Activated naive CD4-positive, alpha-beta T cell treated with anti-CD3 and anti-CD28 coated beads, Interleukin-2, amount 10 ng/mL, durations not matched to agents 7 days and 5 days (primary cell): ENCODE data around the gene SLC13A4.
"Not testable (repeated sequence)": the region's sequence is repeated elsewhere in the genome, so short reads cannot be mapped to it uniquely, and the experiment has no call there.

ENCODE experiments used
- CTCF ChIA-PET: fragments of 350-600 bp; sonication (Branson Sonifier 250); formaldehyde crosslinking; loops from one replicate; lab custom pipeline; 2021; ENCODE audit warnings: antibody characterized with exemption; lab: Charles Lee
- DNase-seq: peaks from one replicate; pipeline ENCODE4 v3.0.0-alpha.2; 2020
- H3K27ac Mint-ChIP-seq: one replicate; pipeline ENCODE4 v1.8.0; 2021; ENCODE audit warnings: mild to moderate bottlenecking, moderate library complexity, mixed read lengths
- H3K27me3 Mint-ChIP-seq: one replicate; pipeline ENCODE4 v1.8.0; 2021; ENCODE audit warnings: mild to moderate bottlenecking, mixed read lengths
- H3K36me3 Mint-ChIP-seq: one replicate; pipeline ENCODE4 v1.8.0; 2021; ENCODE audit warnings: mixed read lengths
- H3K4me1 Mint-ChIP-seq: one replicate; pipeline ENCODE4 v1.8.0; 2021; ENCODE audit warnings: mixed read lengths
- H3K4me3 Mint-ChIP-seq: one replicate; pipeline ENCODE4 v1.8.0; 2021; ENCODE audit warnings: mild to moderate bottlenecking, moderate library complexity, mixed read lengths
- H3K9me3 Mint-ChIP-seq: one replicate; pipeline ENCODE4 v1.8.0; 2021; ENCODE audit warnings: mixed read lengths

Gene SLC13A4

DNA sequence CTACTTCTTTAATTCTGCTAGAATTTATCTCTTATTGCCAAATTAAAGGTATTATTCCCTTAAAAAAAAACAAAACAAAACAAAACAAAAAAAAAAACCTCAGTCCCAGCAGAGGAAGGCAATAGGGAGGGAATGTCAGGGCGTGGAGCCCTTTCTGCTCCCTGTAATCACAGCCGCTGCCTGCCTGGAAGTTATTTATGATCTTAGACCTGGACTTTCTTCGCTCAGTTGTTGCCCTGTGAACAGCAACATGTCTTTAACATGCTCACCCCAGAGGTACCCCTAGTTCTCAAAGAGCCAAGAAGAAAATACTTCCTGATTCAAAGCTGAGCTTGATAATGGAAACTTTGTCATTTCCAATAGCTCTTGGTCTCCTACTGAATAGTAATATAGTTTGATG is 12.9 kb upstream of the SLC13A4 start:
- CTCF ChIA-PET: interaction anchor here (1.2 kb wide), 1 partner anchor 94 kb away, joined by 3 read pairs; no protein-coding TSS in a partner anchor
- Mint-ChIP-seq H3K4me3 (no peak overlapping the region), H3K9me3 (no peaks in the 10 kb centered on the region), H3K27me3 (peaks cover 19% of the 10 kb centered on the region), H3K27ac (no peak overlapping the region), H3K36me3 (no peaks in the 10 kb centered on the region), H3K4me1 (no peaks in the 10 kb centered on the region)
- no peak for DNase-seq

DNA sequence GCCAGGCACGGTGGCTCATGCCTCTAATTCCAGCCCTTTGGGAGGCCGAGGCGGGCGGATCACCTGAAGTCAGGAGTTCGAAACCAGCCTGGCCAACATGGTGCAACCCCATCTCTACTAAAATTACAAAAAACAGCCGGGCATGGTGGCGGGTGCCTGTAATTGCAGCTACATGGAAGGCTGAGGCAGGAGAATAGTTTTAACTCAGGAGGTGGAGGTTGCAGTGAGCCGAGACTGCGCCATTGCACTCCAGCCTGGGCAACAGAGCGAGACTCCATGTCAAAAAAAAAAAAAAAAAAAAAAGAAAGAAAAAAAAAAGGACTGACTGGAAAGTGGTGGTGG is 9.3 kb upstream of the SLC13A4 start:
- H3K36me3 Mint-ChIP-seq, DNase-seq, H3K27ac Mint-ChIP-seq, H3K4me1 Mint-ChIP-seq, CTCF ChIA-PET, H3K9me3 Mint-ChIP-seq, H3K4me3 Mint-ChIP-seq: not testable (repeated sequence)
- peaks cover 14% of the 10 kb centered on the region for H3K27me3 Mint-ChIP-seq

DNA sequence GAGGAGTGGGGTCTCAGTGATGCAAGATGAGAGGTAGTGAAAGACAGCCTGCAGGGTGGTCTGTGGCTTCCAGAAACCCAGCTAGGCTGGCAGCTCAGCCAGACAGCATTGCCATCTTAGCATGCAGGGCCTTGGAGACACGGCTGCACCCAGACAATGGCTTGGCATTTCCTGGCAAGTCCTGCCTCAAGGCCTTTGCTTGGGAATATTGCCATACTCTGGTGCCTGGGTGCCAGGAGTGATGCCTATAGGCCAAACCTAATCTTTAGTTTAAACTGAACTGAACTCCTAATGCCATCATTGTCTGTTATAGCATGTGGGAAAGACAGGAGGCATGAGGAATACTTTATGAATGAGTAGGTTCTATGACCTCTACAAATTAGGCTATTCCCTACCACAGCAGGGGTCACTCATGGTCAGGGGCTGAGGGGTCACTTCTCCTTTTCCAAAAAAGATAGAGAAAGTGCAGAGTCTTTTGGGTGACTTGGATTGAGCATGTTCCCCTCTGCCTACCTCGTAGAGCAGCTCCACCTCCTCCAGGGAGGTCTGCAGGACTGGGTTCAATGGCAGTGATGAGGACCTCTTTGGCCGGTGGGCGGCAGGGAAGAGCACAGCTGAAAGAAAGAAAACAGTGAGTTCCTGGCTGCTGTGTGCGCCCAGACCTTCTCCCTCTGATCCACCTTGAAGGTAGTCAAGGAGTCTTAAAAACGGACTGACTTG is 8.8 kb upstream of the SLC13A4 start:
- Mint-ChIP-seq H3K4me3 (no peak overlapping the region), H3K27me3 (peaks cover 9% of the 10 kb centered on the region), H3K9me3 (no peaks in the 10 kb centered on the region), H3K27ac (no peak overlapping the region), H3K36me3 (no peaks in the 10 kb centered on the region), H3K4me1 (no peaks in the 10 kb centered on the region)
- CTCF ChIA-PET: no interaction called here
- DNase-seq: no peak

DNA sequence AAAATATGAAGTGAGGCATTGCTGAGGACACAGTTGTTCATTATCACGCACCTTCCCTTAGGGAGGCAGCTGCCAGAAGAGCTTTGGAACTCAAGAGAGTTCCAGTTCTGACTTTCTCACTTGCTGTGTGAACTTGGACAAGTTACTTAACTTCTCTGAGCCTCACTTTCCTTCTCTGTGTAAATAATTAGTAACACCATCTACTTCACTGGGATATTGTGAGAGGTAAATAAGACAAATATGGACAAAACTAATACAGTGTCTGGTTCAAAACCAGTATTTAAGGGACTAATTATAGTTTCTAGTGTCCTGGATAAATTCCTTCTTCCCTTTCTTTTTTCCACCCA is 6.3 kb upstream of the SLC13A4 start:
- Mint-ChIP-seq H3K4me3 (no peak overlapping the region), H3K36me3 (no peaks in the 10 kb centered on the region), H3K4me1 (no peaks in the 10 kb centered on the region), H3K27ac (no peak overlapping the region), H3K27me3 (peaks cover 5% of the 10 kb centered on the region), H3K9me3 (no peaks in the 10 kb centered on the region)
- DNase-seq: no peak
- CTCF ChIA-PET: no interaction called here

DNA sequence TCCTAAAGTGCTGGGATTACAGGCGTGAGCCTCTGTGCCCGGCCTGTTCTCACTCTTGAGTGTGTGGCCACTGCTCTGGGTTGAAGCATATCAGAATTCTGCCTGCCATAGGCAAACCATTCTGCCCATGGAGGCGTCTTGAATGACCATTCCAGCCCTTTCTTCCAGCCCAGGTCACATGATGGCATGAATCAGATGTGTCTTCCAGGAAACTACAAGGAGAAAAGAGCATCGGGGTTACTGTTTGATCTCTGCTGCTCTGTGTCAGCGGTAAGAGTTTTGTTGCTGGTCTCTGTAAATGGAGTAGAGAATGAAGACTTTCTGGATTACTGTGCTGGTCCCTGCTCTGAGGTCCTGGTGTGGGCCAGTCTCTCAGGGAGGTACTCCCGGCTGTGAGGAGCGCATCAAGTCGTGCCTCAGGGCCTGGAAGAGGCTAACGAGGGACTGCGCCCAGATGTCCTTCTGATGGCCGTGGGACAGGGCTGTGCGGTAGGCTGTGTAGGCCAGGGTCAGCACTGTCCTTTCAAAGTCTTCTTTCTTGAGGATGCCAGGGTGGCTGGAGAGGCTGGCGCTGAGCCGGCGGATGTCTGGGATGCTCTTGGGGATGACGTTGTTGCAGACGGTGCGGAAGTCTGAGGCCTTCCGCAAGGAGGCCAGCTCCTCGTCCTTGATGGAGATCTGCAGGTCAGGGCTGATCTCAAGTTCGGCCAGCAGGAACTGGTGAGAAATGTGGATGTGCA is 5.8 kb upstream of the SLC13A4 start:
- CTCF ChIA-PET: no interaction called here
- no peaks in the 10 kb centered on the region for H3K4me1 Mint-ChIP-seq
- H3K27me3 Mint-ChIP-seq: peaks cover 7% of the 10 kb centered on the region
- no peaks in the 10 kb centered on the region for H3K36me3 Mint-ChIP-seq
- H3K9me3 Mint-ChIP-seq: no peaks in the 10 kb centered on the region
- H3K27ac Mint-ChIP-seq: no peak overlapping the region
- no peak for DNase-seq
- no peak overlapping the region for H3K4me3 Mint-ChIP-seq

DNA sequence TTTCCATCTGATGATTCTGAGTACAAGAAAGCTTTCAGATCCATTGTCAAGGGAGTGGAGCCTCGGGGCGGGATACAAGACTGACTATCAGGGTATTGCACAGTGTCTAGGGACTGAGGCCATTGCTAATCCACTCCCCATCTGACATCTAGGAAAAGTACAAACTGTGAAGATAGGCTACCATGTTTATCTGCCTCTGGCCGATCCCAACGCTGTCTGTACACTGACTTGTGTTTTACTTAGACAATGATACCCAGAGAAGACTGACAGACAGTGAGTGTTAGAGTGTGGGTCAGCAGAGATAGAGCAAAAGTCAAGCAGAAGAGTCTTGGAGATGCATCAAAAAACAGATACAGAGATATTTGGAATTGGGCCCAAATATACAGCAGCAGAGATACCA is 3.1 kb upstream of the SLC13A4 start:
- Mint-ChIP-seq H3K9me3 (no peaks in the 10 kb centered on the region), H3K36me3 (no peaks in the 10 kb centered on the region), H3K4me3 (no peak overlapping the region), H3K4me1 (no peaks in the 10 kb centered on the region), H3K27ac (no peak overlapping the region), H3K27me3 (peaks cover 23% of the 10 kb centered on the region)
- CTCF ChIA-PET: interaction anchor here (0.6 kb wide), 1 partner anchor 9 kb away, joined by 3 read pairs; no protein-coding TSS in a partner anchor
- no peak for DNase-seq

DNA sequence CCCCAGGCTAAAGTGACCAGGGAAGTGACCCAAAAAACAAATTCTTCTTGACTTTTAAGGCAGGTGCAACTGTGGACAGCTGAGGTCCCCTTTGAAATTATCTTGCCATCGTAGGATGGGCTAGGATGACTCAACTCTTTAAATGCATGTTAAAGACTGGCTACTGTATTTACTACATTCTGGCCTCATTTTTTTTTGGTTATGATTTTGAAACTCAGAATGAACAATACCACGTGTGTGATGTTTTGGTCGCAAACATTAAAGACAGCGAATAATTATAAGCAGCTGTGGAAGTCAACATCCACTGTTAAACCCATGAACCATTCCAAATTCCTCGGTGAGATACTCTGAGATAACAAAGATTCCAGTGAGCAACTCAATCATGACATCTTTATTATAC is 1.2 kb upstream of the SLC13A4 start:
- no peaks in the 10 kb centered on the region for H3K4me1 Mint-ChIP-seq
- CTCF ChIA-PET: no interaction called here
- H3K4me3 Mint-ChIP-seq: no peak overlapping the region
- peaks cover 24% of the 10 kb centered on the region for H3K27me3 Mint-ChIP-seq
- H3K27ac Mint-ChIP-seq: no peak overlapping the region
- H3K9me3 Mint-ChIP-seq: no peaks in the 10 kb centered on the region
- H3K36me3 Mint-ChIP-seq: no peaks in the 10 kb centered on the region
- DNase-seq: no peak

DNA sequence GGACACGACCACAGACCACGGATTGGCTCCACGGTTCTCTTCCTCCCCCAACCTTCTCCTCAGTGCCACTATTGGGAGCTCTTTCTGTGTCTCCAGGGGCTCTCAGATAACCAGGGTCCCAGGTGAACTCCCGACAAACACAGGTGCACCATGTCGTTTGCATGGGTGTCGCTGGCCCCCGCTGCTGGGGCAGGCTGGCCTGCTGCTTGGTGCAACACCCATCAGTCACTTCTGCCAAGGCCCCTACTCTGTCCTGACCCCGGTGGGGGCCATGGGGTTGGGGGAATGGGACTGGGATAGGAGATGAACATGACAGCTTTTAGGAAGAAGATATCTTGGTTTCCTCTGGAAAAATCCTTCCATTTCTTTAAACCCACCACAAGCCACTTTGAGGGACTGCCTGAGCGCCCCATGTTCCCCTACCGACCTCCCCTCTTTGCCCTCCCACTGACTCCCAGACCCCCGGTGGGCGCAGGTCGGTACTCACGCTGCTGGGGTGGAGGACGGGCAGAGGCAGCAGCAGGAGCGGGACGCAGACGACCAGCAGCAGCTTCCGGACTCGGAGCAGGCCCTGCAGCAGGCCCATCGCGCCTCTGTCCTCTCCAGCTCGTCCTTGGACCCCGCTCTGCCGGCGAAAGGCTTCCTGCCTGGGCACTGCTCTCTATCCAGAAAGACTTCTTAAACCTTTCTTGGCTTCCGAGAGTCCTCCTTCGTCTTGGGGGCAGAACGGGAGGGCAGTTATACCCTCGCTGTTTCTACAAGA is 894 bp downstream of the SLC13A4 start:
- Mint-ChIP-seq H3K27ac (no peak overlapping the region), H3K9me3 (no peaks in the 10 kb centered on the region), H3K4me1 (no peaks in the 10 kb centered on the region), H3K27me3 (peaks cover 27% of the 10 kb centered on the region), H3K4me3 (no peak overlapping the region), H3K36me3 (no peaks in the 10 kb centered on the region)
- CTCF ChIA-PET: no interaction called here
- DNase-seq: no peak

DNA sequence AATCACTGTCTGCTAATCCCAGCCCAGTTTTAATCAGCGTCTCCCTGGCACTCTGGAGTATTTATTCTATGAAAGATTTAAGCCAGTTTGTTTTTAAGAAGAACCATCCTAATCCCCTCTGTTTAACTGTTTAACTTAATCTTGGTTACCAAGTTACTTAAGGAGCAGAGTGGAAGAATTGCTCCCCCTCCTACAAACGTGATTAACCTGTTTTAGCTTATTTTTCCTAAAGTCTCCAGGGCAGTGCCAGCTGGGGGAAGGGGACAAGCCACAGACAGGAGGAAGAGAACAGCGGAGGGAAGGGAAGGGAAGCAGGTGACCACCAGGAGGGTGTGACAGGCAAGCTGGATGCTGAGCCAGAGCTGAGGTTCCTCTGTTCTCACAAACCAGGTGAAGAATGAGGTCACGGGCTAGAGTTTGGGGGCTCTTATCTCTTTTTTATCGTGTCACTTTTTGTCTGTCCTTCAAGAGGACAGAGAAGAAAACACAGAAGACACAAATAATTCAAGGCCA is 1.7 kb downstream of the SLC13A4 start:
- CTCF ChIA-PET: no interaction called here
- Mint-ChIP-seq H3K36me3 (no peaks in the 10 kb centered on the region), H3K27ac (no peak overlapping the region), H3K9me3 (no peaks in the 10 kb centered on the region), H3K4me1 (no peaks in the 10 kb centered on the region), H3K27me3 (peaks cover 29% of the 10 kb centered on the region), H3K4me3 (no peak overlapping the region)
- DNase-seq: no peak

DNA sequence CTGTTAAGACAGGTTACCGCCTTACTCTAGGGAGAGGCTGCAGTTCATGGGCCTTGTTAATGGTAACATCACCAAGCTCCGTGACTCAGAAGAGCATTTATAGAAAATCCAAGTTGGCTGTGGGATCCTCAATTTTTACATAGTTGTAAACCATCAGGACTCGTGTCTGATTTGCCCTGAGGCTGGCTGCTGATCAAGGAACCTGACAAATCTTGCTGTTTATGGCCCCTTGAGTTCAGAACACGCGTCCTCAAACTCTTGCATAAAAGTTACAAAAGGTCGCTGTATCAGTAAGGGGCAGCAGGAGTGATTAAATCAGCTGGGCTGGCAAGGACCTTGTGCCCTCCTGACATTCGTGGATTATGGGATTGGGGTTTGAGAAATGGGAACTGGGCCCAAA is 4.6 kb downstream of the SLC13A4 start:
- CTCF ChIA-PET: no interaction called here

DNA sequence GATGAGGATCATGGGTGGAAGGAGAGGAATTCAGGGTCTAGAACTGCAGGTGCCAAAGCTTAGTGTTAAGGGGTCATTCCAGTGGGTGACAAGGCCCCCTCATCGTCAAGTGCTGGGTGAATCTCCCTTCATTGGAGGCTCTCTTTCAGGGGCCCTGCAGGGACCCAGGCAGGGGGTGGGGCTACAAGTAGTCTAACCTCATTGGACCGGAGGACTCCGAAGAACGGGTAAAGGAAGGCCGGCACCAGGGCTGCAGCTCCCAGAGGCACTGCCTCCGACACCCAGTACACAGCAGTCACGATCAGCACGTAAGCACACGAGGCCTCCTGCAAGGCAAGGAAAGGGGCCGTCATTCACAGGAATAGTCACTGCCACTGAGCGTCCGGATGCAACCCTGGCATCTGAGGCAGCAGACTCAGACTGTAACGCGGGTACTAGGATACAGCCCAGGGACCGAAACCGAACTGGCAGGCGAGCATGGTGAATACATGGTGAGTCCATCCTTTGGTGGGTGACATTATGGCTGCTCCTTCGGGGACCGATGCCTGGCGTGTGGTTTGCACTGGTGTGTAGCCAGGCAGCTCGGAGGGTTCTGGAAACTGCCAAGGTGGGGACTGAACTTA is 6.7 kb downstream of the SLC13A4 start:
- H3K4me3 Mint-ChIP-seq: no peak overlapping the region
- H3K9me3 Mint-ChIP-seq: no peaks in the 10 kb centered on the region
- no peaks in the 10 kb centered on the region for H3K36me3 Mint-ChIP-seq
- H3K27ac Mint-ChIP-seq: no peak overlapping the region
- peaks cover 30% of the 10 kb centered on the region for H3K27me3 Mint-ChIP-seq
- no peaks in the 10 kb centered on the region for H3K4me1 Mint-ChIP-seq
- no peak for DNase-seq
- CTCF ChIA-PET: no interaction called here

More for the DNA sequence above, 4.6 kb downstream of the SLC13A4 start:
- no peak overlapping the region for H3K4me3 Mint-ChIP-seq
- no peaks in the 10 kb centered on the region for H3K36me3 Mint-ChIP-seq
- H3K4me1 Mint-ChIP-seq: no peaks in the 10 kb centered on the region
- H3K27ac Mint-ChIP-seq: no peak overlapping the region
- H3K27me3 Mint-ChIP-seq: peaks cover 36% of the 10 kb centered on the region
- no peak for DNase-seq
- H3K9me3 Mint-ChIP-seq: no peaks in the 10 kb centered on the region

DNA sequence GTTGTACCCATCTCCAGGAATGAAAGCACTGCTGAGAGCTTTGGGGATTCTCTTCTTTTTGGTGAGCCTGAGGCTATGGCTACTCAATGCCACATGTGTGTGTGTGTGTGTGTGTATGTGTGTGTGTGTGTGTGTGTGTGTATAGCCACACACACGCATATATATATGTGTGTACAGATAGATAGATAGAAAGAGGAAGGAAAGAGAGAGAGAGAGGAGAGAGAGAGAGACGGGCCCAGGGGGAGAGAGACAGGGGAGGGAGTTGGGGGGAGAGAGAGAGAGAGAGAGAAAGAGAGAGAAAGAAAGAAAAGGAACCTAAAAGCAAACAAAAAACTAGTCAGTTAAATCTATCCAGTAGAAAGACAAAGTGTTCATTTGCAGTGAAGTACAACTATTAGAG is 8.3 kb downstream of the SLC13A4 start:
- CTCF ChIA-PET: no interaction called here
- peaks cover 28% of the 10 kb centered on the region for H3K27me3 Mint-ChIP-seq
- H3K4me1 Mint-ChIP-seq: no peaks in the 10 kb centered on the region
- H3K36me3 Mint-ChIP-seq: no peaks in the 10 kb centered on the region
- no peak for DNase-seq
- no peak overlapping the region for H3K27ac Mint-ChIP-seq
- H3K9me3 Mint-ChIP-seq: no peaks in the 10 kb centered on the region
- H3K4me3 Mint-ChIP-seq: no peak overlapping the region

DNA sequence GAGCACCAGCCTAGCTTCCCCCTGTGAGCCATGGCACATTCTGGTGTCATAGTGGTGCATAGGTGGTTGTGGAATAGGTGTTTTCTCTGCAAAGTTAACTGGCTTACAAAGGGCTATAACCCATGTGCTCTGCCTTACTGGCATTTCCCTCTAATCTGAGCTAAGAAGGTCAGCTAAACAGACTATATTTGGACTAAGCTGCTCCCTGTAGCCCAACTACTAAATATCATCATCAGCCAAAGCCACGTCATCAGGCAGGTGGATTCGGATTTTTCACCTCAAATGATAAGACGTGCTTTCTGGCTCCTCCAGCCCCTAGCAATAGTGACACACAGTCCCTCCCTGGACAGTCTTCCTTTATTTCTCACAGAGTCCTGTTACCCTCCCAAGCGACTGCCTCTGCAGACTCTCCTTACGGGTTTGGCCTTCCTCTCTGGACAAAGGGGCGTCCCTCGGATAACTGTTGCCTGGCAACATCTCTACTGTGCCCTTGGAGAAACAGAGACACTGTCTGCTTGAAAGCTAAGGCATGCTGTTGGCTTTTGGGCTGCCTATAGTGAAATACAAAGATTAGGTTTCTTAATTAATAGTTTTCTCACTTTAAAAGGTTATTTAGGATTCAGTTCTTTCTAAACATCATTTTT is 9.1 kb downstream of the SLC13A4 start:
- H3K36me3 Mint-ChIP-seq: no peaks in the 10 kb centered on the region
- H3K4me1 Mint-ChIP-seq: no peaks in the 10 kb centered on the region
- no peak overlapping the region for H3K27ac Mint-ChIP-seq
- CTCF ChIA-PET: no interaction called here
- no peak for DNase-seq
- H3K27me3 Mint-ChIP-seq: peaks cover 28% of the 10 kb centered on the region
- H3K4me3 Mint-ChIP-seq: no peak overlapping the region
- H3K9me3 Mint-ChIP-seq: no peaks in the 10 kb centered on the region

DNA sequence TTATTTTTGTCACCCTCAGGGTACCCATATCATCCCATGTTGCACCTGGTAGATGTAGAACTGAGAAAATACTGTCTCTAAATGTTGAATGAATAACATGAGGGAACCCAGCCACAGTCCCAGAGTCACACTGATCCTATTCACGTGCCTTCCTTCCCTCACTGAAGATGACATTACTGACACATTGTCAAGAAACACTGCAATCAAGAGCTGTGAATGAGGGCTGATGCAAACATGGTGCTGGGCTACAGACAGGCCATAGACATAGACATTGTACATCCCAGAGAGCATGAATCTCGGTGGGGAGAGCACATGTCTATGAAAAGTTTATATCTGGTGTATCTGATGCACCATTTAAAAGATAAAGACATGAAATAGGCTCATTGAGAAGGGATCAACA is 9.8 kb downstream of the SLC13A4 start:
- DNase-seq: no peak
- no peak overlapping the region for H3K4me3 Mint-ChIP-seq
- CTCF ChIA-PET: no interaction called here
- no peaks in the 10 kb centered on the region for H3K4me1 Mint-ChIP-seq
- no peaks in the 10 kb centered on the region for H3K9me3 Mint-ChIP-seq
- peaks cover 23% of the 10 kb centered on the region for H3K27me3 Mint-ChIP-seq
- H3K27ac Mint-ChIP-seq: no peak overlapping the region
- no peaks in the 10 kb centered on the region for H3K36me3 Mint-ChIP-seq
